ENCODE results near the gene LY9. TPM values are rescaled to one million over a fixed set of nuclear protein-coding genes. Genes with fewer than 3 reads are reported as not detected.
"Not testable (repeated sequence)": the region's sequence is repeated elsewhere in the genome, so short reads cannot be mapped to it uniquely, and the experiment has no call there.

LY9 gene
- total RNA-seq, 4 donors from 2014 or later, result 0.40 to 9.4 (median 1.8) TPM

GRCh38 chr1:160781186-160781766, 14.7 kb upstream of the LY9 start:
- intact Hi-C loops (cut with DNase I; ENCODE audit: low total_unique reads), result no loop called here
- Histone ChIP-seq H3K36me3 (no peaks in the 10 kb centered on the region), H3K27ac (peak overlapping the region; percentile 80 to 90 (median 86)), H3K27me3 (no peaks in the 10 kb centered on the region), H3K9me3 (no peaks in the 10 kb centered on the region), H3K4me3 (no peak overlapping the region), H3K4me1 (peaks cover 16 to 23% (median 21%) of the 10 kb centered on the region in 4 donors)
- 47 to 55% methylated on average over 6 to 8 of the region's 8 CpGs for WGBS, 2 donors (ENCODE audit: low coverage in 1 of 2)
- DNase-seq, result peak; percentile 78
- TF ChIP-seq CTCF (IDR thresholded peaks at IDR 0.05) (no peak), EP300 (IDR thresholded peaks at IDR 0.05; ENCODE audit: low read depth) (no peak), POLR2AphosphoS5 (IDR thresholded peaks at IDR 0.05) (peak in 2 of 3 donors; percentile 54 to 58)
- in situ Hi-C loops (cut with MboI; ENCODE audit: low pct_ligation_motif_present in 1 of 4, low pct_unique_long_range_greater_than_20kb in 1 of 4, low sequenced_read_pairs in 3 of 4), result no loop called here

DNA sequence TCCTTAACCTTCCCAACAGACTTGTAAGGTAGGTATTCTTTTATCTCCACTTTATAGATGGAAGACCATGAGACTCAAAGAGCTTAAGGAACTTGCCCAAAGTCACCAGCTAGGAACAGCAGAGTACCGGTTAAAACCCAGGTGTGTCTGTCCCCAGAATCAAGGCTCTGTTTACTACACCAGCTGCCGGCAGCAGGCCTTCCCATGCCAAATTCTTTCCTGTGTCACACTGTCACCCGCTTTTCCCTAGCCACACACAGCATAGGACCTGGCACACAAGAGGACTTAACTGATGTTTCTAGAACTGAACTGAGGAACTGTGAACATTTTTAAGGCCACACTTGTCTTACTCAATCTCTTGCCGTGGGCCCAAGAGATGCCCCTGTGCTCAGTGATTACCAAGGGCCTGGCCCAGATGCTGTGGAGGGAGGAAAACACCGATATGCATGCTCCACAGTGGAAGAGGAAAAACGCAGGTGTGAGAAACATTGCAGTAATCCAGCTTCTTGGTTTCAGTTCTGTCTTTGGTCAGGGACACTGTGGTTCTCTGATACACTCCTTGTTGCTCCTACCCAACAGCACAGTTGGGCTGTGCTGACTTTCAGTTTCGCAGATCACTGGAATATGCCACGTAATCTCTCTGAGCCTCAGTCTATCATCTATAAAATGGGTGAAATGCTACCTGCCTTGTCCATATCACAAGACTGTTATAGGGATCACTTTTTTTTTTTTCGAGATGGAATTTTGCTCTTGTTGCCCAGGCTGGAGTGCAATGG, 13.9 kb upstream of the LY9 start:
- peak in 1 of 3 donors; percentile 31 for TF ChIP-seq POLR2AphosphoS5 (IDR thresholded peaks at IDR 0.05)
- no peak for TF ChIP-seq EP300 (IDR thresholded peaks at IDR 0.05; ENCODE audit: low read depth)
- in situ Hi-C loops (cut with MboI; ENCODE audit: low pct_ligation_motif_present in 1 of 4, low pct_unique_long_range_greater_than_20kb in 1 of 4, low sequenced_read_pairs in 3 of 4), result no loop called here
- H3K27ac ChIP-seq, result peak overlapping the region; percentile 80 to 90 (median 86)
- no peak overlapping the region for H3K4me3 ChIP-seq
- H3K36me3 ChIP-seq, result no peaks in the 10 kb centered on the region
- intact Hi-C loops (cut with DNase I; ENCODE audit: low total_unique reads), result no loop called here
- DNase-seq, result peak; percentile 42
- WGBS, 2 donors (ENCODE audit: low coverage in 1 of 2), result 46 to 76% methylated on average over 4 to 9 of the region's 9 CpGs
- no peaks in the 10 kb centered on the region for H3K27me3 ChIP-seq
- H3K9me3 ChIP-seq, result no peaks in the 10 kb centered on the region
- peaks cover 16 to 23% (median 21%) of the 10 kb centered on the region in 4 donors for H3K4me1 ChIP-seq

GRCh38 chr1:160782988-160783765, 12.8 kb upstream of the LY9 start:
- TF ChIP-seq POLR2AphosphoS5 (IDR thresholded peaks at IDR 0.05), result peak in 1 of 3 donors; percentile 25
- H3K27ac ChIP-seq, result peak overlapping the region; percentile 80 to 90 (median 86)
- in situ Hi-C loops (cut with MboI; ENCODE audit: low pct_ligation_motif_present in 1 of 4, low pct_unique_long_range_greater_than_20kb in 1 of 4, low sequenced_read_pairs in 3 of 4); H3K9me3 ChIP-seq; intact Hi-C loops (cut with DNase I; ENCODE audit: low total_unique reads); H3K4me3 ChIP-seq; H3K27me3 ChIP-seq; H3K36me3 ChIP-seq: not testable (repeated sequence)
- 65% methylated on average over 23 of the region's 25 CpGs; no CpG with 5 or more reads in 1 of the 2 donors for WGBS, 2 donors (ENCODE audit: low coverage in 1 of 2)
- peaks cover 16 to 23% (median 21%) of the 10 kb centered on the region in 4 donors for H3K4me1 ChIP-seq
- peak; percentile 79 for DNase-seq

DNA sequence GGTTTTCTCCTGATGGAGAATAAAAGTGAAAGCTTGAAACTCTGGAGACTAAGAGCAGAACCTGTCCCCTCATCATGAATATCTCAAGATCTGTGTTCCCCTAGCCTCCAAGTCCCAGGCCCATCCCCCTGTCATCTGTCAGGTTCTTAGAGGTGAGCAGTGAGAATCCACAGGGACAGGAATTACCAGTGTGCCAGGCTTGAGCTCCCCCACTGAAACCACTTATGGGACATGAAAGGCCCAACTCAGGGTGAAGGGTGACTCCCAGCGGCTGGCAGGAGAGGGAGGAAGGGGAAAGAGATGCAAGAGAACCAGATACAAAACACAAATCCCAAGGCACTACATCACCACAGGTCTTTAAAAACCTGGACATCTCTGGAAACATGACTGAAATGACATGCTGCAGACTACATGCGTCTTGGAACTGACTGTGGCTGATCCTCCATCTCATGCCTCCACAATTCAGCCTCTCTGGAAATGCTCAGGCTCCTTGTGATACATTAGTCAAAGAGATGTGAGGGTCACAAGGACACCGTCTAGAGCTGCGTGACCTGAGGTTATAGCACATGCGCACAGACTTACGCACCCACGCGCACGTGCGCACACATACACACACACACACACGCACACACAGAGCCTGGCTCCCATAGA, 6.8 kb upstream of the LY9 start:
- Histone ChIP-seq H3K4me1 (no peaks in the 10 kb centered on the region), H3K36me3 (no peaks in the 10 kb centered on the region), H3K4me3 (no peak overlapping the region), H3K9me3 (no peaks in the 10 kb centered on the region), H3K27ac (peak overlapping the region in 1 of 4 donors; percentile 59), H3K27me3 (no peaks in the 10 kb centered on the region)
- in situ Hi-C loops (cut with MboI; ENCODE audit: low pct_ligation_motif_present in 1 of 4, low pct_unique_long_range_greater_than_20kb in 1 of 4, low sequenced_read_pairs in 3 of 4), result no loop called here
- no peak for DNase-seq
- TF ChIP-seq EP300 (IDR thresholded peaks at IDR 0.05; ENCODE audit: low read depth), result no peak
- no peak for TF ChIP-seq POLR2AphosphoS5 (IDR thresholded peaks at IDR 0.05)
- TF ChIP-seq POLR2A (IDR thresholded peaks at IDR 0.05), result no peak
- no peak for TF ChIP-seq CTCF (IDR thresholded peaks at IDR 0.05)
- intact Hi-C loops (cut with DNase I; ENCODE audit: low total_unique reads), result no loop called here
- 95% methylated on average over 11 of the region's 11 CpGs; no CpG with 5 or more reads in 1 of the 2 donors for WGBS, 2 donors (ENCODE audit: low coverage in 1 of 2)
